Body of pancreas (tissue), 4 donors: ENCODE data around the gene BMP7.

ENCODE experiments used
- CTCF ChIP-seq, 7 experiments: fragments of 450-650 bp in 4 of 7; fragments of 200-600 bp in 3 of 7; sonication (generic) in 3 of 7; IDR thresholded peaks; one replicate each; pipeline ENCODE4 v1.5.1; 2016 to 2019; ENCODE audit warnings: antibody characterized with exemption in 7 of 7
- POLR2A ChIP-seq, 3 donors: fragments of 450-650 bp; IDR thresholded peaks; one replicate each; pipeline ENCODE4 v1.6.1; 2016; ENCODE audit warnings: antibody characterized with exemption in 3 of 3, mild to moderate bottlenecking in 2 of 3

GRCh38 chr20:57211908-57212533 is 54.4 kb downstream of the BMP7 start:
- TF ChIP-seq CTCF (IDR thresholded peaks at IDR 0.05) = no peak
- TF ChIP-seq POLR2A (IDR thresholded peaks at IDR 0.05) = no peak
